HG02642 (cell line): ENCODE data around the gene DPEP1.
"Not testable (repeated sequence)": the region's sequence is repeated elsewhere in the genome, so short reads cannot be mapped to it uniquely, and the experiment has no call there.

Source experiments
- ATAC-seq: cut with Tn5 transposase; IDR thresholded peaks from one replicate; pipeline ENCODE4 v1.9.1; 2021; ENCODE audit warnings: mild to moderate bottlenecking; ENCODE audit not compliant: unreplicated experiment, poor library complexity

Gene DPEP1

GRCh38 chr16:89615596-89616090 is 2.2 kb downstream of the DPEP1 start:
- no peak for ATAC-seq

DNA sequence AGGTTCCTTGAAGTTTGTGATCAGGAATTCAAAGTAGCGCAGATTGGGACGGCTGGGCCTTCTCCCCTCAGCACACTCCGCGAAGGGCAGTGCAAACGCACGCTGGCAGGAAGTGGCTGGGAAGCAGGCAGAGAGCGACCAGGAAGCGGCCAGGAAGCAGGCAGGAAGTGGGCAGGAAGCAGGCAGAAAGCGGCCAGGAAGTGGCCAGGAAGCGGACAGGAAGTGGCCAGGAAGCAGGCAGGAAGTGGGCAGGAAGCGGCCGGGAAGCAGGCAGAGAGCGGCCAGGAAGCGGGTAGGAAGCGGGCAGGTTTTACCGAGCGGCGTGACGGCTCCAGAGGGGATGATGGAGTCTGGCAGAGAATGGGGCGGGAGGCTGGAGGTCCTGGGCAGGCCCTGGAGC is 3.2 kb downstream of the DPEP1 start:
- ATAC-seq = no peak

- ATAC-seq = no peak
These were observed 3.6 kb downstream of the DPEP1 start for GRCh38 chr16:89617036-89617435.

DNA sequence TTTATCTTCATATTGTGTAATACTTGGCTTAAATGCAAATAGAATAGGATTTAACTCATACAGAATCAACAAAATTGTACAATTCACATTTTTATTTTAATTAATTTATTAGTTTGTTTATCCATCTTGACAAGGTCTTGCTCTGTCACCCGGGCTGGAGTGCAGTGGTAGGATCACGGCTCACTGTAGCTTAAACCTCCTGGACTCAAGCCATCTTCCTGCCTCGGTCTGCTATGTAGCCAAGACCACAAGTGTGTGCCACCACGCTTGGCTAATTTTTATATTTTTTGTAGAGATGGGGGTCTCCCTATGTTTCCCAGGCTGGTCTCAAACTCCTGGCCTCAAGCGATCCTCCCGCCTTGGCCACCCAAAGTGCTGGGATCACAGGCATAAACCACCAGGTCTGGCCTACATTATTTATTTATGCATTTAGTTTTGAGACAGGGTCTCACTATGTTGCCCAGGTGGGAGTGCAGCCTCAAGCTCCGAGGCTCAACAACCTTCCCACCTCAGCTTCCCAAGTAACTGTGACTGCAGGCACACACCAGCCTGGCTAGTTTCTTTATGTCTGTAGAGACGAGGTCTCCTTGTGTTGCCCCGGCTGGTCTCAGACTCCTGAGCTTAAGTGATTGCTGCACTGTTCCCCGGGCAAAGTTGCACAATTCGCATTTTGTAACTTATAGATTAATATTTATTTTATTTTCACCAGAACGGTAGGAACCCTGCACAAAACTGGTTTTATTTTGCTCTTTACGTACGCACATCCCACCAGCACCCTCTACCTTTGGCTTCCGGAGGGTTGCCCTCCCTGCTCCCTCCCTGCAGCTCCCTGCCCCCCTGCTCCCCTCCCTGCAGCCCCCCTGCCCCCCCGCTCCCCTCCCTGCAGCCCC is 4.9 kb downstream of the DPEP1 start:
- ATAC-seq = no peak

GRCh38 chr16:89619840-89620239 is 6.4 kb downstream of the DPEP1 start:
- no peak for ATAC-seq

DNA sequence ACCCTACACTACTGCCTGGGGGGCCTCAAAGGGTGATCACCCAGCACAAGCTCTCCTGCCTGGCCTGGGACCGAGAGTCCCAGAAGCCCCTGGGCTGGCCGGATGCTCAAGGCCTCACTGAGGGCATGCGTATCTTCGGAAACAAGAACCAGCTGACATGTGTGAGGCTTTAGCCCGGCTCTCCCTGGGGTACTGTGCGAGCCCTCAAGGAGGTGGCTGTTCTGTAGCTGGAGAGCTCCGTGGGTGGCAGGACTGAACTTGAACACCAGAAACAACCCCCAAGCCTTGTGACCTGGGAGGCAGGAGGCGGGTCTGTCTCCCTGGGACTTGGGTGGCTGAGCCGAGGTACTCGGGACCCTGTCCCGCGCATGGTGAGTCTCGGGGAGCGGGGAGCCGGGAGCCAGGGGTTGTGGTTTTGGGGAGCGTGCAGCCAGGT is 7.0 kb downstream of the DPEP1 start:
- no peak for ATAC-seq

GRCh38 chr16:89621136-89621697 is 7.8 kb downstream of the DPEP1 start:
- no peak for ATAC-seq

GRCh38 chr16:89621698-89622409 is 8.4 kb downstream of the DPEP1 start:
- ATAC-seq = no peak

GRCh38 chr16:89623511-89624261 is 10.2 kb downstream of the DPEP1 start:
- ATAC-seq = no peak

DNA sequence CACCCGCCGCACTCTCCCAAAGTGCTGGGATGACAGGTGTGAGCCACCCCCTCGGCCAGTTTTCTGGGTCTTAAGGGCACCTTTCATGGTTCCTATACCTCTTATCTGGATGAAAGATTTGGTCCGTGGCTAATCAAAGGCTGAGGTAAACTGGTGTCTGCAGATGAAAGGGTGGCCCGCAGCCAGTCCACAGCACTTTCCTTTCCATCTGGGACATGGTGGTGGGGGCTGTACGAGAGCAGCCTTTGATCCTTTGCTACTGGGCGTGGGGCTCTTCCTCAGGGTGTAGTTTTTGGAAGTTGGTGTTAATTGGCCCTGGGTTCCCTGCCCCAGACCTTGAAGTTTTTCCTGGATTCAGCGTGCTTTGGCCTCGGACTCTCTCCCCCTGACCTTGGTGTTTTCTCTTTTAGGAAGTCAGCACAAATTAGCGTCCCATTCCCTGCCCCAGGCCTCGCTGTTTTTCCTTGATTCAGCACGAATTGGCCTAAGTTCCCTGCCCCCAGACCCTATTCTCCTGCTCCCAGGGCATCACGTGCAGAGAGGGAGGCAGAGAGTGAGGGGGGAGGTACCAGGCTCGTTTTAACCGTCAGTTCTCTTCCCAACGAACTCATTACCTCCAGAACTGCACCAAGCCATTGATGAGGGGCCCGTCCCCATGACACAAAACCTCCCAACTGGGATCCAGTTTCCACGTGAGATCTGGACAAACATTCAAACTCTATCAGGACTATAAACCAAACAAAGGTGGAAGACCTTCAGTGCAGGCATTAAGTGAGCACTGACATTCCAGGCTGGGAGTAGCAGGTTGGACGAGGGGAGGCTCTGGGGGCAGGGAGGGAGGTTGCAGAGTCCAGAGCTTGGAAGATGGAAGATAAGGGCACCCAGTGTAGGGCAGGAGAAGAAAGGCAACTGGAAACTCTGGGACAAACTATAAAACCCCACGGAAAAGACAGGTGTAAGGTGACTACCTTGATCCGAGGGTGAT is 11.6 kb downstream of the DPEP1 start:
- ATAC-seq = no peak

DNA sequence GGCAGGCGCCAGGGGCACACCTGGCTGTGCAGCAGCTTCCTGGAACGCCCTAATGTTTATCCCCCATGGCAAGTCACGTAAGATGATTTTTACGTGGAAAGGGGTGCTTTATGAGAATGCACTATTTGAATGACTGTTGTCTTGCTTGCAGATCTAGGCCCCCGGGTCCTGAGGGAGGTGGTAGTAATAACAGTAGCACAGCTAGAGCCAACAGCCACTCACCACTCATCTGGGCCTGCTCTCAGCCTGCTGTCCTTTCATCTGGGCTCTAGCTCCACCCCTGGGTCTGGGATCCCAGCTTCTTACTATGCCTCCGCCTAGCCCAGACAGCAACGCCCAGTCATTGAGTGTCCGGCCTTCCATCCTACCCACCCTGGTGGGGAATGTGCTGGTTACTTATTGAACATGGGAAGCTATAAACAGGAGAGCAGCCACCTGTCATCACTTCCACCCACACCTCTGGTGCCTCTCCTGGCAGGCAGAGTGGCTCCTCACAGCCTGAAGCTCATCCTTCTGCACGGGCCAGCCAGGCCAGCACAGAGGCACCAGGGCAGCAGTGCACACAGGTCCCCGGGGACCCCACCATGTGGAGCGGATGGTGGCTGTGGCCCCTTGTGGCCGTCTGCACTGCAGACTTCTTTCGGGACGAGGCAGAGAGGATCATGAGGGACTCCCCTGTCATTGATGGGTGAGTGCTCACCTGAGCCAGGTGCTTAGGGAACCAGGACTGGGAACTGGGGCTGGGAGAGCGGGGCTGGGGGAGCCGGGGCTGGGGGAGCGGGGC is 16.6 kb downstream of the DPEP1 start:
- no peak for ATAC-seq

DNA sequence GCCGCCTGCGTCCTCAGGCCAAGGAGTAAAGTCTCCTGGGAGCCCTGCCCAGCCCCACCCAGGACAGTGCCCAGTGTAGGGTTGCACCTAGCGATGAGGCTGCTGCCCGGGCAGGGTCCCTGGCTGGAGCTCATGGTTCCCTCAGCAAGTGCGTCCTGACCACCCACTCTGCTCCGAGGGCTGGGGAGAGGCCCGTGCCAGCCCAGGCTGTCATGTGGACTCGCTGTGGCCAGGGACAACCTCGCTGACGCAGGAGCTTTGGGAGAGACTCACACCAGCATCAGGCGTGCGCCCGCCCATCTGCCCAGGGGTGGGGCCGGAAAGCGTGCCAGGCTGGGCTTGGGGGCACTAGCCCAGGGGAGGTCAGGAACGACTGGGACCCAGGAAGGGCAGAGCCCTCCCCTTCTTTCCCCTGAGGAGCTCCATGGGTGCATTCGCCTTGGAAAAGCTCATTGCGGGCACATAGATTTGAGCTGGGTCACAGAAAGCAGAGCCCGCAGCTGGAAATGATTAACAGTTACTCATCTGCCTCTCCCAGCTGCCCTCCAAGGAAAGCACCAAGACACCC is 19.7 kb downstream of the DPEP1 start:
- ATAC-seq = no peak

- not testable (repeated sequence) for ATAC-seq
These were observed 21.3 kb downstream of the DPEP1 start for GRCh38 chr16:89634463-89635385.

DNA sequence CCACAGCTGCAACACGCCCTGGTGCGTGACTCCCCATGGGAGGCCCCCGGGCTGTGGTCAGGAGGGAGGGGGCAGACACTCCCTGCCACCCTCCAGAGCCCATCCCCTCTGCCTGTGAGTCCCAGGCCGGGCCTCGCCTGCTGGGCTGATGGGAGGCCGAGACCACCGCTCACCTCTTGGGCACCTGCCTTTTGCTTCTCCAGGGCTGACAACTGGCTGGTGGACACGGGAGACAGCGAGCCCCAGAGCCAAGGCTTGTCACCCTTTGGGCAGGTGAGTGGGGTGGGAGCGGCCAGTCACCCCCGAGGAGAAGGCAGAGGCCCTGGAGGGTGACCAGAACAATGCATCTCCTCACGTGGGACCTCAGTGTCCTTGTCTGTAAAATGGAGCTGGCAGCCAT is 23.2 kb downstream of the DPEP1 start:
- no peak for ATAC-seq

- no peak for ATAC-seq
These were observed 23.9 kb downstream of the DPEP1 start for GRCh38 chr16:89637379-89637778.

GRCh38 chr16:89638455-89638854 is 25.0 kb downstream of the DPEP1 start:
- ATAC-seq = no peak

GRCh38 chr16:89639385-89639784 is 25.9 kb downstream of the DPEP1 start:
- no peak for ATAC-seq
